Ishikawa (cell line): Measurements from ENCODE around the gene HIGD1A.

ENCODE experiments used
- CEBPB ChIP-seq: IDR thresholded peaks from 2 replicates; pipeline ENCODE4 v1.6.1; 2012
- TCF12 ChIP-seq: IDR thresholded peaks from 2 replicates; pipeline ENCODE4 v1.6.1; 2012; ENCODE audit warnings: low read depth

GRCh38 chr3:42815826-42816225 lies 11.5 kb upstream of the HIGD1A start:
- TF ChIP-seq CEBPB (no peak), TCF12 (no peak)
